BLaER1 (cell line): ENCODE data around the gene AGMO.

ENCODE experiments used
- H3K27ac ChIP-seq: shearing (Covaris generic); formaldehyde crosslinking; 2 replicates; pipeline ENCODE4 v1.8.1; 2022
- H3K27me3 ChIP-seq: shearing (Covaris generic); formaldehyde crosslinking; 2 replicates; pipeline ENCODE4 v1.8.1; 2022
- H3K36me3 ChIP-seq: shearing (Covaris generic); formaldehyde crosslinking; 2 replicates; pipeline ENCODE4 v1.8.1; 2022
- H3K4me1 ChIP-seq: shearing (Covaris generic); formaldehyde crosslinking; 2 replicates; pipeline ENCODE4 v1.8.1; 2022
- H3K4me2 ChIP-seq: shearing (Covaris generic); formaldehyde crosslinking; 2 replicates; pipeline ENCODE4 v1.8.1; 2022
- H3K4me3 ChIP-seq: shearing (Covaris generic); formaldehyde crosslinking; 2 replicates; pipeline ENCODE4 v1.8.1; 2022
- H3K9ac ChIP-seq: shearing (Covaris generic); formaldehyde crosslinking; 2 replicates; pipeline ENCODE4 v1.8.1; 2022
- H3K9me3 ChIP-seq: shearing (Covaris generic); formaldehyde crosslinking; 2 replicates; pipeline ENCODE4 v1.8.1; 2022
- H4K20me1 ChIP-seq: shearing (Covaris generic); formaldehyde crosslinking; 2 replicates; pipeline ENCODE4 v1.8.1; 2022
- Cebpa-rat ChIP-seq: shearing (Covaris generic); IDR thresholded peaks from 2 replicates; pipeline ENCODE4 v1.8.1; 2022

Gene AGMO

DNA sequence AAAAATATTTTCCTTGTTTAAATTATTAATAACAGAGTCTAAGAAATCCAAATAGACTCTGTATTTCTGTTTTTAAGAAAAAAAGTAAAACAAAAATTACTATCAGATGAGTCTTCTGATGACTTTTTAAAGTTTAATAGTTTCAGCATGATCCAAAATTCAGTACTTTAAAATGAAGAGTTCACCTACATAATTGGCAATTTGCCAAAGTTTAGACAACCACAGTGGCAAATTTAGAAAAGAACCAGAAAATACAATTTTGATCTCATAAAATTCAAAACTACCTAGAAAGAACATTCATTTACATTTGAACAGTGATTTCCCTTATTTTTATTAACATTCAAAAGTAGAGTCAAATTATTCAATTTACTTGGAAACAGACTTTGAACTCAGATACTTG, 56.1 kb downstream of the AGMO start:
- Histone ChIP-seq H3K4me3 (no peak overlapping the region), H3K4me1 (no peaks in the 10 kb centered on the region)
- no peak for TF ChIP-seq Cebpa-rat

DNA sequence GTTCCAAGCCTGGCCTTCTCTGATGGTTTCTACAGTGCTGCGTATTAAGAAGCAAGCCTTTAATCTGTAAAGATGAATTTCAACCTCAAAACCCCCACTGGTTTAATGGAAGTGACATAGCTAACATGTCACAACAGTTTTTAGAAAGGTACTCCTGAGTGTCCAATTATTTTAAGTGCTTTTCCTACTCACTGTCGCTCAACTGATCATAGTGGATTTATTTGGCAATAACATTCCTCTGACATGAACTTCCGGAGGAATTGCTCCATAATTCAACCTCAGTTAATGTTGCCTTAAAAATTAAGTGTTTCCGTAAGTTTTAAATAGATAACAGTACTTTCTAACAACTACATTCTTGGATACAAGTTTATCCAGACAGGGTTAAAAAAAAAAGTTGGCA, 57.5 kb downstream of the AGMO start:
- no peak overlapping the region for H3K4me2 ChIP-seq
- no peaks in the 10 kb centered on the region for H3K4me1 ChIP-seq
- no peak overlapping the region for H3K4me3 ChIP-seq
- H3K9me3 ChIP-seq, result no peaks in the 10 kb centered on the region
- no peak overlapping the region for H3K9ac ChIP-seq
- no peaks in the 10 kb centered on the region for H4K20me1 ChIP-seq
- no peaks in the 10 kb centered on the region for H3K27me3 ChIP-seq
- no peak for TF ChIP-seq Cebpa-rat
- no peak overlapping the region for H3K27ac ChIP-seq
- H3K36me3 ChIP-seq, result no peaks in the 10 kb centered on the region

More for the DNA sequence above, 56.1 kb downstream of the AGMO start:
- no peaks in the 10 kb centered on the region for H3K36me3 ChIP-seq
- no peaks in the 10 kb centered on the region for H3K27me3 ChIP-seq
- no peak overlapping the region for H3K4me2 ChIP-seq
- H4K20me1 ChIP-seq, result no peaks in the 10 kb centered on the region
- no peaks in the 10 kb centered on the region for H3K9me3 ChIP-seq
- H3K9ac ChIP-seq, result no peak overlapping the region
- no peak overlapping the region for H3K27ac ChIP-seq

DNA sequence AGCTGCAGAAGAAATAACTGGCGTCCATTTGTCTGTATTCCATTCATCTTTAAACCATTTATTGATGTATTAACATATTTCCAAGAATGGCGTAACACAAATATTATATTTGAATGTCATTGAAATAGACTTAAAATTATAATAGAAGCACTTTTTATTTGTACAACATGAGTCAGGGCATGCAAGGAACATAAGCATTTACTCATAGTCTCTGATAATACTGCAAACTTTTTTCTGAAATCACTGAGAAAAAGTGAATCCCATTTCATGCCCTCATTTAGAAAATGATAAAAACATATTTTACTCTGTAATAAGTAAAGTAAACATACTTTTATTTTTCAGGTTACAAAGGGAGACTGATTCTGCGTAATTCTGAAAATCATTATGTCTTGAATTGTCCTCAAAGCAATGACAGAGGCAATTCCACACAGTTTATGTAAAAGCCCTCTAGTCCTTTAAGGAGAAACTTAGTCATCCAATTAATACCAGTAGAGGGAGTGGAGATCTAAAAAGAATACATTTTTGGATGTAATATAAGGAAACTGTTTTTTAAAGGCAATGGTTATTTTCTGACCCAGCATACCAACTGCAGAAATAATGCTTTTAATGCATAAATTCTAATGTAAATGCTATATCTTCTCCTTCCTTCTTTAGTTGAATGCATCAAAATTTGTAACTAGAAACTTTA, 58.1 kb downstream of the AGMO start:
- H3K4me1 ChIP-seq, result no peaks in the 10 kb centered on the region
- no peaks in the 10 kb centered on the region for H4K20me1 ChIP-seq
- no peaks in the 10 kb centered on the region for H3K9me3 ChIP-seq
- H3K36me3 ChIP-seq, result no peaks in the 10 kb centered on the region
- H3K9ac ChIP-seq, result no peak overlapping the region
- H3K4me3 ChIP-seq, result no peak overlapping the region
- no peak for TF ChIP-seq Cebpa-rat
- no peak overlapping the region for H3K4me2 ChIP-seq
- no peak overlapping the region for H3K27ac ChIP-seq
- no peaks in the 10 kb centered on the region for H3K27me3 ChIP-seq

DNA sequence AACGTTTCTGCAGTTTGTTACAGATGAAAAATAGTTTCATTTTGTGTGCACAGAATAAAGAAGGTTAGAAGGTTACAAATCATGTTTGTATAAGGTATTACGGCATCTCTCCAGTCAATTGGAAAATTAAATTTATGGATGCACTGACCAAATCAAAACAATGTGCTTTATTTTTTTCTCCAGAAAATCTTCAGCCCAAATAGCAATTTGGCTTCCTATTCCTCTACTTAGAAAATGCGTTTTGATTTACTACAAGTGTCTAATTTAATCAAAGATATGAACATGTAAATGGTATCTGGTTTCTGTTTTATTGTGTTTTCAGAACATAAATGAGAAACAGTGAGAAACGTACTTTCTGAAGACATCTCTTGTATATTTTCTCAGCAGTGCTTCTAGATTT, 63.4 kb downstream of the AGMO start:
- Histone ChIP-seq H4K20me1 (no peaks in the 10 kb centered on the region), H3K9me3 (no peaks in the 10 kb centered on the region)
- no peak for TF ChIP-seq Cebpa-rat

DNA sequence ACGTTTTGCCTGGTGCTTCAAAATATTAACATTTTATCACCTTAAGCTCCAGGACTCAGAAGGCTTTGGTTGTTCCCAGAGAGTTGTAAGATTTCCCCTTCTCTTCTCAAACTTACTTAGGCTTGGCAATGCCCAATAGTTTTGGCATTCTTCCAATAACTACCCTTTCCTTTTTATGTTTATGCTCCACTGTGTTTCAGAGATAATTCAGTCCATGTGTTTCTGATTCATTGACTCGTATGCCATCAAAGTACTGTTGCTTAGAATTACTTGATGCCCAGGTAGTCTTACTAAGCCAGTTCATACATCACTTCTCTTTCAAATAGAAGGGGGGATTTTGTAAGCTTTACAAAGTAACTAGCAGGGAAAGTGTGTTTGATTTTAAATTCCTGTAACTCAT, 66.6 kb downstream of the AGMO start:
- Histone ChIP-seq H3K4me3 (no peak overlapping the region), H3K36me3 (no peaks in the 10 kb centered on the region), H3K4me1 (no peaks in the 10 kb centered on the region), H3K27ac (no peak overlapping the region), H3K27me3 (no peaks in the 10 kb centered on the region), H4K20me1 (no peaks in the 10 kb centered on the region), H3K9ac (no peak overlapping the region), H3K9me3 (no peaks in the 10 kb centered on the region), H3K4me2 (no peak overlapping the region)
- no peak for TF ChIP-seq Cebpa-rat

More for the DNA sequence above, 63.4 kb downstream of the AGMO start:
- Histone ChIP-seq H3K4me2 (no peak overlapping the region), H3K9ac (no peak overlapping the region), H3K27me3 (no peaks in the 10 kb centered on the region), H3K27ac (no peak overlapping the region), H3K4me3 (no peak overlapping the region), H3K36me3 (no peaks in the 10 kb centered on the region), H3K4me1 (no peaks in the 10 kb centered on the region)

DNA sequence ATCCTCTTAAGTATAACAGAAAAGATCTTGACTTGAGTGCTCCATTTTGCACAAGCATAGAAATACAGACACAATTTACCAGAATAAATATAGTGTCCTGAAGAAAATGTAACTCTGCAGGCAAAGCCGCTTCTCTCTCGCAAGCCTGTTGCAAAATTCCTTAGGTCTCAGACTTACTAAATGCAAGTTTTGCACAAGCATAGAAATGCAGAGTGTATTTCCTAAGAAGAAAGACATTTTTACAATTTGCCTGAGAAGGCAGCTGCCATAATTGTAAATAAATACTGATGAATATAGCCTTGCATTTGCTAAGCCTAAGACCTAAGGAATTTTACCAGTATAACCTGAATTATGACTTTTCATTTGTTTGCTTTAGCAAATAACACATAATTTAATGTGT, 67.1 kb downstream of the AGMO start:
- H3K9ac ChIP-seq, result no peak overlapping the region
- H4K20me1 ChIP-seq, result no peaks in the 10 kb centered on the region
- H3K27me3 ChIP-seq, result no peaks in the 10 kb centered on the region
- no peaks in the 10 kb centered on the region for H3K4me1 ChIP-seq
- H3K4me2 ChIP-seq, result no peak overlapping the region
- no peak for TF ChIP-seq Cebpa-rat
- no peaks in the 10 kb centered on the region for H3K9me3 ChIP-seq
- no peaks in the 10 kb centered on the region for H3K36me3 ChIP-seq
- H3K27ac ChIP-seq, result no peak overlapping the region
- H3K4me3 ChIP-seq, result no peak overlapping the region

DNA sequence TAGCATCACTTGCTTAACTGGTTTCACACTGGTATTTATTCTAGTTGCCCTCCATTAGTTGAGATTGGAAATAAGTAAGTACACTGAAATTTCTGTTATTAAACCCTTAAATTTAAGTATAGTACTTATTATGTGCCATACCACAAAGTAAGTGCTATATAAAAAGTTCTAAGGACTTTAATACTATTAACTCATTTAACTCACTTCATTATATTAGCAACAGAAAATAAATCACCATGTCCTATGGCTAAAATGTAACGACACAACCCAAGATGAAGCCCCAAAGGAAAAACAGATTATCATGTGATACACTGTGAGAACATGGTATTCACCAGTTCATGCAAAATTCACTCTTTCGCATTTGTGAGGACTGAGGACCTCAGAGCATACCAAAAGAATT, 70.5 kb downstream of the AGMO start:
- no peaks in the 10 kb centered on the region for H3K36me3 ChIP-seq
- TF ChIP-seq Cebpa-rat, result no peak
- no peaks in the 10 kb centered on the region for H3K9me3 ChIP-seq
- H3K4me2 ChIP-seq, result no peak overlapping the region
- H3K4me3 ChIP-seq, result no peak overlapping the region
- no peaks in the 10 kb centered on the region for H3K27me3 ChIP-seq
- H3K9ac ChIP-seq, result no peak overlapping the region
- no peaks in the 10 kb centered on the region for H4K20me1 ChIP-seq
- H3K4me1 ChIP-seq, result no peaks in the 10 kb centered on the region
- H3K27ac ChIP-seq, result no peak overlapping the region

DNA sequence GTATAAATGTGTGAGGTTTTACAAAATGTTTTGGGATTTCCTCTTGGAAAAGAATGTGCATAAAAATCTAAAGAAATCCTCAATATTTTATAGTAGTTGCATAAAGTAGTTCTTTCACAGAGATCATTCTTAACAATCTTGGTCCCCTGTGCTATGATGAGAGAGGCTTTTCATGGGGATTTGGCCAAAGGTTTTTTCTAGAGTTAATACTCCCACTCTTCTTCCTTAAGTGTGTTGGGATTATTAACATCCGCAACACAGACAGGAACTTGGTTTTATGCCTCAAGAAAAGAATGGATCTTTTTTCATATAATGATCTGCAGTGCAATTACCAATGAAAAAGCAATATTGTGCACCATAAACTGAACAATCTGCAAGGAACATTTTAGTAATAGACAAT, 71.5 kb downstream of the AGMO start:
- Histone ChIP-seq H3K9ac (no peak overlapping the region), H3K27ac (no peak overlapping the region), H4K20me1 (no peaks in the 10 kb centered on the region), H3K9me3 (no peaks in the 10 kb centered on the region), H3K4me3 (no peak overlapping the region), H3K4me2 (no peak overlapping the region), H3K27me3 (no peaks in the 10 kb centered on the region), H3K36me3 (no peaks in the 10 kb centered on the region), H3K4me1 (no peaks in the 10 kb centered on the region)
- no peak for TF ChIP-seq Cebpa-rat

DNA sequence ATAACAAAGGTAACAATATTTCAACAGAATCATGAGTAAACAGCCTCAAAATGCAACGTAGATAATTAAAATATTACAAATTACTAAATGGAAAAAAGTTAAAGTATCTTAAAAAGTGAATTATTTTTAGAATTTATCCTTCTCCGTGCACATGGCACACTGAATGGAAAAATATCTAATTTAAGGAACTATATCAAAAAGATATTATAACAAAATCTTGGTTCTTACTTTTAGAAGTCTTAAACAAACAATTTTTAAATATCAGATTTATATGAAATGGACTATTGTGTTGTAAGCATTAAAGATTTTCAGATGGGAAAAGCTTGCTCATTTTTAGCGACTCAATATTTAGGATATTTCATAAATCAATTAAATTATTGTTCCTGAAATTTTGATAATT, 72.0 kb downstream of the AGMO start:
- no peaks in the 10 kb centered on the region for H3K9me3 ChIP-seq
- H3K4me2 ChIP-seq, result no peak overlapping the region
- no peaks in the 10 kb centered on the region for H3K36me3 ChIP-seq
- H4K20me1 ChIP-seq, result no peaks in the 10 kb centered on the region
- no peak overlapping the region for H3K27ac ChIP-seq
- no peak overlapping the region for H3K4me3 ChIP-seq
- H3K4me1 ChIP-seq, result no peaks in the 10 kb centered on the region
- H3K27me3 ChIP-seq, result no peaks in the 10 kb centered on the region
- H3K9ac ChIP-seq, result no peak overlapping the region
- no peak for TF ChIP-seq Cebpa-rat

DNA sequence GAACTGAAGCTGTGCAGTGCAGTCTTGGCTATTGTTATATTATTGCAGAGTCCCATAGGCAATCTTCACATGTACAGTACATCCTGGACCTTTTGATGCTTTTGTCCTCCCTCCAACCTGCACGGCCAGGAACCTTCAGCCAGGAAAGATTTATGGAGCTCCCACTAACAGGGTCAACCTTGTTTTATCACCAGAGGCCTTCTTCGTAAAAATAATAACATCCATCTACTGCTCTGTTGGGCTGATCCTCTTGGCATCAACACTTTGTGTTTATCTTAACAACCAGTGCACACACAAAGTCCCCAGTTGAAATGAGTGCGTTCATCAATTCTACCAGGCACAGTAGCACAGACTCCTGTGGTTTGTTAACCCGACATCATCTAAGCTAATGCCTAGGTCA, 72.4 kb downstream of the AGMO start:
- Histone ChIP-seq H3K4me1 (no peaks in the 10 kb centered on the region), H3K36me3 (no peaks in the 10 kb centered on the region), H3K9ac (no peak overlapping the region), H3K4me2 (no peak overlapping the region), H3K9me3 (no peaks in the 10 kb centered on the region), H3K4me3 (no peak overlapping the region), H3K27ac (no peak overlapping the region), H4K20me1 (no peaks in the 10 kb centered on the region), H3K27me3 (no peaks in the 10 kb centered on the region)
- TF ChIP-seq Cebpa-rat, result no peak

DNA sequence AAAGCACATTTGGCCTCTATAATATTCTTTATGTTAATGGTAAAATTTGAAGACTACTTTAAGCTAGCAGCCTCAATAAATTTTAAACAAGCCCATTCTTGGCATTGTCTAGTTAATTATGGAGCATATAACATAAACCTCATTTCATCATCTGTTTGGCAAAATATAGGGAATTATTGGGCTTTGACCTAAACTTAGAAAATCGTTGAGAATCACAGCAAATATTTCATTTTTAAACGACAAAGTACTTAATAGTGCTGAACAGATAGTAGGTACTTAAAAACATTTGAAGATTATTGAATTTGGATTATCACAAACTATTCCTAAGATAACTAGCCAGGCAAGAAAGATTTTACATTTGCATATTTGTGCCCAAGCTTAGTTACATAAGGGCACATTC, 73.4 kb downstream of the AGMO start:
- Histone ChIP-seq H3K4me2 (no peak overlapping the region), H3K9ac (no peak overlapping the region), H3K27me3 (no peaks in the 10 kb centered on the region), H3K9me3 (no peaks in the 10 kb centered on the region), H4K20me1 (no peaks in the 10 kb centered on the region), H3K4me3 (no peak overlapping the region), H3K4me1 (no peaks in the 10 kb centered on the region), H3K27ac (no peak overlapping the region), H3K36me3 (no peaks in the 10 kb centered on the region)
- no peak for TF ChIP-seq Cebpa-rat
